ENCODE measurements around the gene LZTR1.

LZTR1 gene

DNA sequence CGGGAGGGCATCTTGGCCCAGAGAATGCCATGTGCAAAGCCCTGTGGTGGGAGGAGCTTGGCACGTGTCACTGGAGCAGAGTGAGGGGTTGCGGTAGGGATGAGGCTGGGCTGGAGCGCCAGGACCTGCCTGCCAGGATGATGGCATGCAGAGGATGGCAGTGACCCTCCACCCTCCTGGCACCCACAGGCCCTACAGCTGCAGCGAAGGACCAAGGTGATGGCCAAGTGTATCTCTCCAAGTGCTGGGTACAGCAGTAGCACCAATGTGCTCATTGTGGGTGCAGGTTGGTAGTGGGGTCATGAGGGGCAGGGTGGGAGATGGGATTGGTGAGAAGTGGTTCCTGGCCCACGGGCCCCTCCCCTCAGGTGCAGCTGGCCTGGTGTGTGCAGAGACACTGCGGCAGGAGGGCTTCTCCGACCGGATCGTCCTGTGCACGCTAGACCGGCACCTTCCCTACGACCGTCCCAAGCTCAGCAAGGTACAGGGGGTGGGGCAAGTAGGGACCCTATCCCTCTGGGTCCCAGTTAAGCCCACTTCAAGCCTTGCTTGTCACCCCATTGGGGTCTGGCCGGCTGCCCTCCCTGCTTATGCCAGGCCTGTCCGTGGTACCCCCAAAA, 7.7 kb upstream of the LZTR1 start:
- Histone ChIP-seq H3K9ac (no peak overlapping the region), H4K20me1 (ENCODE audit: insufficient read depth) (no peaks in the 10 kb centered on the region), H3K4me2 (no peak overlapping the region), H3K4me3 (IDR thresholded peaks at IDR 0.05; ENCODE audit: insufficient read depth, low read depth, low read length) (no peak overlapping the region), H3K4me1 (ENCODE audit: low read depth, poor library complexity, severe bottlenecking) (no peaks in the 10 kb centered on the region), H3K79me2 (ENCODE audit: insufficient read depth, low read depth) (no peaks in the 10 kb centered on the region), H2AFZ (ENCODE audit: low read depth) (no peak overlapping the region), H3K36me3 (ENCODE audit: insufficient read depth) (no peaks in the 10 kb centered on the region), H3K27ac (no peak overlapping the region), H3K27me3 (ENCODE audit: insufficient read depth, low read depth) (peaks cover 37% of the 10 kb centered on the region; the same call in 1 of the 2 replicates)
- TF ChIP-seq CTCF (conservative IDR thresholded peaks at IDR 0.05; ENCODE audit: low read depth, low read length): no peak

- H3K27ac ChIP-seq: no peak overlapping the region
- H3K36me3 ChIP-seq (ENCODE audit: insufficient read depth): no peaks in the 10 kb centered on the region
- no peak overlapping the region for H3K9ac ChIP-seq
- peaks cover under 1% of the 10 kb centered on the region for H3K4me1 ChIP-seq (ENCODE audit: low read depth, poor library complexity, severe bottlenecking)
- H3K4me2 ChIP-seq: no peak overlapping the region
- no peak for TF ChIP-seq CTCF (conservative IDR thresholded peaks at IDR 0.05; ENCODE audit: low read depth, low read length)
- H4K20me1 ChIP-seq (ENCODE audit: insufficient read depth): no peaks in the 10 kb centered on the region
- no peak overlapping the region for H3K4me3 ChIP-seq (IDR thresholded peaks at IDR 0.05; ENCODE audit: insufficient read depth, low read depth, low read length)
- H3K79me2 ChIP-seq (ENCODE audit: insufficient read depth, low read depth): no peaks in the 10 kb centered on the region
- H2AFZ ChIP-seq (ENCODE audit: low read depth): no peak overlapping the region
- peaks cover 37% of the 10 kb centered on the region; the same call in 1 of the 2 replicates for H3K27me3 ChIP-seq (ENCODE audit: insufficient read depth, low read depth)
Observed at GRCh38 chr22:20975541-20976290, 6.4 kb upstream of the LZTR1 start.

DNA sequence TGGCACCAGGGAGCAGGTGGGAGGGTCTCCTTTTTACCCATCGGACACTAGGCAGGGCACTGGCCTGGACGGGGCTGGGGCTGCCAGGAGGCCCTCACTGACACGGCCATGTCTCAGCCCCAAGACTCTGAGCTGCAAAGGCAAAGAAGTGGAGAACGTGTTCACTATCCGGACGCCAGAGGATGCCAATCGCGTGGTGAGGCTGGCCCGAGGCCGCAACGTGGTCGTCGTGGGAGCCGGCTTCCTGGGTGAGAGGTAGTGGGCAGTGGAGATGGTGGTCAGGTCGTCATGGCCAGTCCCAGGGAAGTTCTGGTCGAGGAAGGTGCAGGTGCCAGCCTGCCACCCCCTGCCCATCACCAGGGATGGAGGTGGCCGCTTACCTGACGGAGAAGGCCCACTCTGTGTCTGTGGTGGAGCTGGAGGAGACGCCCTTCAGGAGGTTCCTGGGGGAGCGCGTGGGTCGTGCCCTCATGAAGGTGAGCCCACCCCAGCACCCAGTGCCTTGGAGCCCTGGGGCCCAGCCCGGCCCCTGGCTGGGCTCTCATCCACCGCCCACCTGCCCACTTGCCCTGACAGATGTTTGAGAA, 5.7 kb upstream of the LZTR1 start:
- no peak for TF ChIP-seq CTCF (conservative IDR thresholded peaks at IDR 0.05; ENCODE audit: low read depth, low read length)

DNA sequence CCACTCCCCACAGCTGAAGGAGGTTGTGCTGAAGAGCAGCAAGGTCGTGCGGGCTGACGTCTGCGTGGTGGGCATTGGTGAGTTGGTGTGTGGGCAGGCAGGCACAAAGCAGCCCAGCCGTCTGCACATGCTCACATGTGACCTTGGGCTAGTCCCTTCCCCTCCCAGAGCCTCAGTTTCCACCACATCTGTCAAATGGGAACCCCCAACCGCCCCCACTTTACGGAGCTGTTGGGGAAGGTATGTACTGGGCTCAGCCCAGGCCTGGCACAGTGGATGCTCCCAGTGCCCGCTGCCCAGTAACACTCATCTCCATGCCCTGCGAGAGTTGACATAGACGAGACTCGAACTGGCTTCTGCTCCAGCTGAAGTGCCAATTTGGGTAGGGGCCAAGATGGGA, 5.1 kb upstream of the LZTR1 start:
- H4K20me1 ChIP-seq (ENCODE audit: insufficient read depth): no peaks in the 10 kb centered on the region
- H3K27me3 ChIP-seq (ENCODE audit: insufficient read depth, low read depth): peaks cover 37% of the 10 kb centered on the region; the same call in 1 of the 2 replicates
- H3K79me2 ChIP-seq (ENCODE audit: insufficient read depth, low read depth): no peaks in the 10 kb centered on the region
- H2AFZ ChIP-seq (ENCODE audit: low read depth): no peak overlapping the region
- peaks cover 9% of the 10 kb centered on the region for H3K4me1 ChIP-seq (ENCODE audit: low read depth, poor library complexity, severe bottlenecking)
- H3K36me3 ChIP-seq (ENCODE audit: insufficient read depth): no peaks in the 10 kb centered on the region
- TF ChIP-seq CTCF (conservative IDR thresholded peaks at IDR 0.05; ENCODE audit: low read depth, low read length): no peak
- no peak overlapping the region for H3K9ac ChIP-seq
- no peak overlapping the region for H3K4me2 ChIP-seq
- no peak overlapping the region for H3K4me3 ChIP-seq (IDR thresholded peaks at IDR 0.05; ENCODE audit: insufficient read depth, low read depth, low read length)
- H3K27ac ChIP-seq: no peak overlapping the region

More for the DNA sequence above, 5.7 kb upstream of the LZTR1 start:
- Histone ChIP-seq H3K27ac (no peak overlapping the region), H3K27me3 (ENCODE audit: insufficient read depth, low read depth) (peaks cover 37% of the 10 kb centered on the region; the same call in 1 of the 2 replicates), H3K4me3 (IDR thresholded peaks at IDR 0.05; ENCODE audit: insufficient read depth, low read depth, low read length) (no peak overlapping the region), H3K9ac (no peak overlapping the region), H3K4me1 (ENCODE audit: low read depth, poor library complexity, severe bottlenecking) (peaks cover 7% of the 10 kb centered on the region), H4K20me1 (ENCODE audit: insufficient read depth) (no peaks in the 10 kb centered on the region), H3K4me2 (no peak overlapping the region), H3K79me2 (ENCODE audit: insufficient read depth, low read depth) (no peaks in the 10 kb centered on the region), H3K36me3 (ENCODE audit: insufficient read depth) (no peaks in the 10 kb centered on the region), H2AFZ (ENCODE audit: low read depth) (no peak overlapping the region)

Measured in KMS-11 (cell line).